ENCODE data around the gene RMND5B.

RMND5B gene

GRCh38 chr5:178093134-178093533 lies 37.7 kb upstream of the RMND5B start:
- H3K27ac ChIP-seq: no peak overlapping the region

GRCh38 chr5:178094345-178094744 lies 36.5 kb upstream of the RMND5B start:
- no peak for TF ChIP-seq ZFX (IDR thresholded peaks at IDR 0.05)
- no peak for TF ChIP-seq CTCF (conservative IDR thresholded peaks at IDR 0.05)
- H3K27ac ChIP-seq: no peak overlapping the region

More at GRCh38 chr5:178093134-178093533, 37.7 kb upstream of the RMND5B start:
- TF ChIP-seq CTCF (conservative IDR thresholded peaks at IDR 0.05): no peak
- TF ChIP-seq ZFX (IDR thresholded peaks at IDR 0.05): no peak

GRCh38 chr5:178098685-178099084 lies 32.1 kb upstream of the RMND5B start:
- TF ChIP-seq ZFX (IDR thresholded peaks at IDR 0.05) (no peak), CTCF (conservative IDR thresholded peaks at IDR 0.05) (no peak)
- no peak overlapping the region for H3K27ac ChIP-seq

GRCh38 chr5:178103612-178104011 lies 27.2 kb upstream of the RMND5B start:
- H3K27ac ChIP-seq: no peak overlapping the region
- no peak for TF ChIP-seq CTCF (conservative IDR thresholded peaks at IDR 0.05)
- no peak for TF ChIP-seq ZFX (IDR thresholded peaks at IDR 0.05)

GRCh38 chr5:178104492-178104891 lies 26.3 kb upstream of the RMND5B start:
- no peak for TF ChIP-seq CTCF (conservative IDR thresholded peaks at IDR 0.05)
- TF ChIP-seq ZFX (IDR thresholded peaks at IDR 0.05): no peak
- H3K27ac ChIP-seq: no peak overlapping the region

- TF ChIP-seq ZFX (IDR thresholded peaks at IDR 0.05) (no peak), CTCF (conservative IDR thresholded peaks at IDR 0.05) (no peak)
- H3K27ac ChIP-seq: no peak overlapping the region
Observed at GRCh38 chr5:178106086-178106485, 24.7 kb upstream of the RMND5B start.

GRCh38 chr5:178106556-178107239 lies 24.1 kb upstream of the RMND5B start:
- TF ChIP-seq CTCF (conservative IDR thresholded peaks at IDR 0.05) (no peak), ZFX (IDR thresholded peaks at IDR 0.05) (no peak)
- H3K27ac ChIP-seq: no peak overlapping the region
